CD8-positive, alpha-beta memory T cell (primary cell): ENCODE measurements around the gene PPP1R36. TPM values are rescaled to one million over a fixed set of nuclear protein-coding genes. Genes with fewer than 3 reads are reported as not detected.
"Not testable (repeated sequence)": the region's sequence is repeated elsewhere in the genome, so short reads cannot be mapped to it uniquely, and the experiment has no call there.

ENCODE experiments used
- CTCF ChIA-PET: fragments of 350-600 bp; sonication (Branson Sonifier 250); formaldehyde crosslinking; loops from one replicate; lab custom pipeline; 2021; ENCODE audit warnings: antibody characterized with exemption; lab: Charles Lee
- POLR2A ChIA-PET: fragments of 350-600 bp; sonication (Branson Sonifier 250); formaldehyde crosslinking; loops from one replicate; lab custom pipeline; 2021; ENCODE audit warnings: antibody characterized with exemption; lab: Charles Lee
- DNase-seq, 5 donors: peaks; one replicate each; pipeline versions ENCODE4 v3.0.0 to v3.0.0-alpha.2; 2020 to 2022; ENCODE audit warnings: mixed read lengths in 1 of 5
- H3K27ac ChIP-seq: one replicate; pipeline ENCODE4 v1.7.0; 2013; ENCODE audit warnings: low read depth, mild to moderate bottlenecking, low read length, moderate library complexity
- H3K27me3 ChIP-seq: 2 replicates; pipeline ENCODE4 v1.7.0; 2013; ENCODE audit warnings: low read length, mild to moderate bottlenecking; ENCODE audit not compliant: insufficient read depth, poor library complexity, severe bottlenecking
- H3K36me3 ChIP-seq: 2 replicates; pipeline ENCODE4 v1.7.0; 2013; ENCODE audit warnings: mild to moderate bottlenecking, low read length, moderate library complexity; ENCODE audit not compliant: insufficient read depth
- H3K4me1 ChIP-seq: 2 replicates; pipeline ENCODE4 v1.7.0; 2013; ENCODE audit warnings: mild to moderate bottlenecking, low read length, moderate library complexity; ENCODE audit not compliant: insufficient read depth
- H3K4me3 ChIP-seq: 2 replicates; pipeline ENCODE4 v1.7.0; 2013; ENCODE audit warnings: mild to moderate bottlenecking, low read length
- H3K9me3 ChIP-seq: 2 replicates; pipeline ENCODE4 v1.7.0; 2013; ENCODE audit warnings: mild to moderate bottlenecking, low read length
- H3K27ac Mint-ChIP-seq, 8 donors: one replicate each; pipeline ENCODE4 v1.8.0; 2020 to 2021; ENCODE audit warnings: mixed read lengths in 8 of 8, mild to moderate bottlenecking in 6 of 8, inconsistent platforms in 3 of 8, moderate library complexity in 3 of 8
- H3K27me3 Mint-ChIP-seq, 2 donors: one replicate each; pipeline ENCODE4 v1.8.0; 2020 to 2021; ENCODE audit warnings: mixed read lengths in 2 of 2, mild to moderate bottlenecking in 1 of 2, moderate library complexity in 1 of 2
- H3K36me3 Mint-ChIP-seq, 3 donors: one replicate each; pipeline ENCODE4 v1.8.0; 2020 to 2021; ENCODE audit warnings: mixed read lengths in 3 of 3, inconsistent platforms in 1 of 3, mild to moderate bottlenecking in 1 of 3
- H3K4me1 Mint-ChIP-seq, 3 donors: one replicate each; pipeline ENCODE4 v1.8.0; 2020 to 2021; ENCODE audit warnings: mixed read lengths in 3 of 3, inconsistent platforms in 1 of 3, mild to moderate bottlenecking in 1 of 3
- H3K4me3 Mint-ChIP-seq, 7 donors: one replicate each; pipeline ENCODE4 v1.8.0; 2020 to 2021; ENCODE audit warnings: mixed read lengths in 7 of 7, mild to moderate bottlenecking in 6 of 7, moderate library complexity in 4 of 7, inconsistent platforms in 2 of 7
- H3K9me3 Mint-ChIP-seq, 5 donors: one replicate each; pipeline ENCODE4 v1.8.0; 2020 to 2022; ENCODE audit warnings: mixed read lengths in 5 of 5, mild to moderate bottlenecking in 3 of 5, moderate library complexity in 2 of 5, inconsistent platforms in 1 of 5
- polyA plus RNA-seq: library from polyadenylated mRNA; unstranded; fragments of 300-500 nt; fragmentation: Illumina TruSeq; gene quantifications from one replicate; pipeline ENCODE4 v1.2.3, GENCODE V29; 2021
- total RNA-seq, 2 experiments: library from RNA; stranded (reverse); gene quantifications; one replicate each; pipeline ENCODE4 v1.2.3, GENCODE V29; 2021

The PPP1R36 gene
- total and polyA plus RNA-seq, 3 experiments from 2014 or later, result 0.22 to 0.25 (median 0.24) TPM

DNA sequence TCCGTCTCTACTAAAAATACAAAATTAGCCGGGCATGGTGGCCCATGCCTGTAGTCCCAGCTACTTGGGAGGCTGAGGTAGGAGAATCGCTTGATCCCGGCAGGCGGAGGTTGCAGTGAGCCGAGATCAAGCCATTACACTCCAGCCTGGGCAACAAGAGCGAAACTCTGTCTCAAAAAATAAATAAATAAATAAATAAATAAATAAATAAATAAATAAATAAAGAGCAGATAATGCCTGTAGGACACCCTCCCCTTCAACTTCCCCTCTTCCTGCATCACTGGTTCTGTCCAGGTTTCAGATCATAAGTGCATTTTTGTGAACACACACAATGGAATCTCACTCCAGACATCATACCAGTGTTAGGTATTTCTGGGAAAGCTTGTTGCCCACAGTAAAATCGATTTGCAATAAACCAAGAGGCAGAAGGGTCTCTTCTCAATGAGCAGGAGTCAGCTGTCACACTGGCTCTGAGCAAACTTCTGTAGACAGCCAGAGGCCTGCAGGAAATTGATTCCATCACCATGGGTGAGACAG, 68.2 kb downstream of the PPP1R36 start:
- H3K36me3 ChIP-seq, H3K27ac Mint-ChIP-seq, H3K27me3 ChIP-seq, H3K4me3 ChIP-seq, H3K27ac ChIP-seq, H3K4me1 ChIP-seq, POLR2A ChIA-PET, H3K36me3 Mint-ChIP-seq, H3K4me1 Mint-ChIP-seq, H3K4me3 Mint-ChIP-seq, H3K9me3 ChIP-seq, DNase-seq, H3K9me3 Mint-ChIP-seq: not testable (repeated sequence)
- CTCF ChIA-PET, result interaction anchor here (1.2 kb wide), 1 partner anchor 19 kb away, joined by 4 read pairs; no protein-coding TSS in a partner anchor
- peaks cover 0 to 22% of the 10 kb centered on the region in 2 donors for H3K27me3 Mint-ChIP-seq

DNA sequence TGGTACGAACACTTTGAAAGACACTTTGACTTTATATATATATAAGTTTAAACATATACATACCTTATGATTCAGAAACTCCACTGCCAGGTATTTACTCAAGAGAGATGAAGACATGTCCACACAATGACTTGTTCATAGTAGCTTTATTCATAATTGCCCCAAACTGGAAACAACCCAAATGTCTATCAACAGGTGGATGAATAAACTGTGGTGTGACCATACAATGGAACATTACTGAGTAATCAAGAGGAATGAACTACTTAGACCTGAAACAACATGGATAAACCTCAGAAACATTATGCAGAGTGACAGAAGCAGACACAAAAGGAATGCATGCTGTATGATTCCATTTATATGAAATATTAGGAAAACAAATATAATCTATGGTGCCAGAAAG, 71.1 kb downstream of the PPP1R36 start:
- DNase-seq, result no peak
- Histone ChIP-seq H3K27ac (no peak overlapping the region), H3K9me3 (no peaks in the 10 kb centered on the region), H3K36me3 (no peaks in the 10 kb centered on the region), H3K27me3 (no peaks in the 10 kb centered on the region), H3K4me1 (no peaks in the 10 kb centered on the region), H3K4me3 (no peak overlapping the region)
- Mint-ChIP-seq H3K36me3 (no peaks in the 10 kb centered on the region), H3K27me3 (peaks cover 2 to 33% of the 10 kb centered on the region in 2 donors), H3K4me1 (peaks cover 0 to 11% (median 0%) of the 10 kb centered on the region in 3 donors), H3K4me3 (no peak overlapping the region), H3K27ac (no peak overlapping the region), H3K9me3 (no peaks in the 10 kb centered on the region)
- POLR2A ChIA-PET, result no interaction called here
- CTCF ChIA-PET, result no interaction called here

DNA sequence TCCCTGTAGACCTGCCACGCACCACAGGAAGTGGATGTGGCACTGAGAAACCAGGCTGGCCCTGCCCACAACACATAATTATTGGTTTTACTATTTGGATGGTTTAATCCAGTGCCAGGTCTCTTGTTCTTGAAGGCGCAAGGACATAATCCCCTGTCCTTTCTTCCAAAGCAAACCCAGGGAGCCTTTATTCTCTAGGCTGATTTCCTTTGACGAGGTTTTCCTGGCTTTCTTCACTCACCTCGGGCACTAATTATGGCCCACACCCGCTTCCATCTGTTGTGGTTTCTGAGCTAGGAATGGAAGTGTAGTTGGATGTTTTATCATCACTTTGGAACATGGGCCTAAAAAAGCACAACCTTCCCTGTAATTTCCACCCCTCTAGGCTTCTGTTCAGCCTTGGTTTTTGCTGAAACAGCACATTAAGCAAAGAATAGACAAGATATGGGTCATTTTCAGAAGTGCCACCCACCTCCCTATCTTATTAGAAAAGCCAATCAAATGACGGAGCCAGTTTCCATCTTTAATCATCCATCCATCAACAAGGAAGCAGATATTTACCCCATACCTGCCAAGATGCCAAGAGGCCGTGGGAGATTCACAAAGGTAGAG, 73.9 kb downstream of the PPP1R36 start:
- Histone ChIP-seq H3K4me3 (no peak overlapping the region), H3K36me3 (no peaks in the 10 kb centered on the region), H3K4me1 (no peaks in the 10 kb centered on the region), H3K9me3 (no peaks in the 10 kb centered on the region), H3K27me3 (no peaks in the 10 kb centered on the region), H3K27ac (no peak overlapping the region)
- Mint-ChIP-seq H3K27ac (peak overlapping the region in 2 of 8 donors; percentile 39), H3K9me3 (no peaks in the 10 kb centered on the region), H3K36me3 (no peaks in the 10 kb centered on the region), H3K4me3 (no peak overlapping the region), H3K27me3 (peaks cover 2 to 24% of the 10 kb centered on the region in 2 donors), H3K4me1 (peaks cover 0 to 11% (median 0%) of the 10 kb centered on the region in 3 donors)
- ChIA-PET CTCF (interaction anchor here (1.0 to 1.5 kb wide), 2 partner anchors 13 to 83 kb away, joined by 3 read pairs; partner anchors contain the start of gene HSPA2), POLR2A (no interaction called here)
- DNase-seq, result no peak

DNA sequence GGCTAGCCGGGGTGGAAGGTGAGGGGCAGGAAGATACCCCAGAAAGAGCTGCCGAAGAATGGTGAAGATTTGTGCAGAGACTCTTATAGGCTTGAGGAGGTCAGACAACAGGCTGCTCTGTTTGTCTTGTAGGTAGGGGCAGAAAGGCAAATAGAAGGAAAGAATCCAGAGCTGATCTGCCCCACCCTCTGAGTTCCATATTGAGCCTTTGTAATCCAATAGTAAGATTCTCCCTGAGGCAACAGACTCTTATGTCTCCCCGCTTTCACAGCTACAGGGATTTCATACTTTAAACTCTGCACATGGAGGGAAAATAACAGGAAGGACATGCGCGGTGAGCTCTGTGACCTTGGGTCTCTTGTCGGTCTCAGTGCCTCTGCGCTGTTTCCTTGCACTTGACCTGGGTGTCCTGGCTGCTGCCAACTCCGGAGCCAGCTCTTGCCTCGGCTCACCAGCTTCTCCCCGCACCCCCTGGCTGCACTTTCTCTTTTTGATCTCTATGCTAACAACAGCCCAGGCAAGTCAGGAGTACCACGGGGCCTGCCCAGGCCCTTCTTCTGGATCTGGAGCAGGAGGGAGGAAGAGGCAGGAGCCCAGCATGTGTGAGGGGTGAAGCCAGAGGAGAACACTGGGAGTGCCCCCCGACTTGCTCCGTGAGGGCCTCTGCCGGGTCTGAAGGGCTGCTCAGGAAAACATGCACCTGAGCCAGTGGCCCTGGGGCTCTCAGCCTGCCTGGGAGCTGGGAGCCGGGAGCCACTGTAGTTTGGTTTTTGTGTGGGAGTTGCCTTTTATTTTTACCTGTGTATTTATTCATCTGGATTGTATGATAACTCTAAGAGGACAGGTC, 75.8 kb downstream of the PPP1R36 start:
- no peaks in the 10 kb centered on the region for H3K36me3 Mint-ChIP-seq
- Histone ChIP-seq H3K27me3 (no peaks in the 10 kb centered on the region), H3K36me3 (no peaks in the 10 kb centered on the region), H3K27ac (no peak overlapping the region), H3K4me1 (no peaks in the 10 kb centered on the region), H3K9me3 (no peaks in the 10 kb centered on the region), H3K4me3 (no peak overlapping the region)
- CTCF ChIA-PET, result interaction anchor here (0.9 kb wide), 1 partner anchor 11 kb away, joined by 5 read pairs; no protein-coding TSS in a partner anchor
- H3K27me3 Mint-ChIP-seq, result peaks cover 4 to 21% of the 10 kb centered on the region in 2 donors
- peak overlapping the region in 1 of 8 donors; percentile 43 for H3K27ac Mint-ChIP-seq
- DNase-seq, result no peak
- H3K9me3 Mint-ChIP-seq, result no peaks in the 10 kb centered on the region
- H3K4me3 Mint-ChIP-seq, result no peak overlapping the region
- peaks cover 0 to 11% (median 0%) of the 10 kb centered on the region in 3 donors for H3K4me1 Mint-ChIP-seq
- POLR2A ChIA-PET, result no interaction called here

GRCh38 chr14:64628940-64629408, 79.2 kb downstream of the PPP1R36 start:
- H3K4me1 ChIP-seq, result no peaks in the 10 kb centered on the region
- ChIA-PET CTCF (interaction anchor here (0.8 to 1.9 kb wide), 2 partner anchors 8 to 40 kb away, joined by 3 to 8 read pairs; no protein-coding TSS in a partner anchor), POLR2A (no interaction called here)

GRCh38 chr14:64630778-64631177, 81.0 kb downstream of the PPP1R36 start:
- no peaks in the 10 kb centered on the region for H3K36me3 ChIP-seq
- DNase-seq, result no peak
- Mint-ChIP-seq H3K36me3 (no peaks in the 10 kb centered on the region), H3K27ac (no peak overlapping the region), H3K4me1 (no peaks in the 10 kb centered on the region), H3K4me3 (no peak overlapping the region), H3K27me3 (peaks cover 4 to 7% of the 10 kb centered on the region in 2 donors), H3K9me3 (no peaks in the 10 kb centered on the region)
- H3K4me3 ChIP-seq, result no peak overlapping the region
- H3K27ac ChIP-seq, result no peak overlapping the region
- POLR2A ChIA-PET, result no interaction called here
- no peaks in the 10 kb centered on the region for H3K4me1 ChIP-seq
- H3K27me3 ChIP-seq, result no peaks in the 10 kb centered on the region
- CTCF ChIA-PET, result interaction anchor here (1.2 to 1.9 kb wide), 2 partner anchors 10 to 199 kb away, joined by 4 to 6 read pairs; no protein-coding TSS in a partner anchor
- H3K9me3 ChIP-seq, result no peaks in the 10 kb centered on the region

More at GRCh38 chr14:64628940-64629408, 79.2 kb downstream of the PPP1R36 start:
- DNase-seq, result no peak
- H3K27ac Mint-ChIP-seq, result no peak overlapping the region
- H3K36me3 ChIP-seq, result no peaks in the 10 kb centered on the region
- H3K27me3 ChIP-seq, result no peaks in the 10 kb centered on the region
- peaks cover 4 to 13% of the 10 kb centered on the region in 2 donors for H3K27me3 Mint-ChIP-seq
- no peak overlapping the region for H3K4me3 ChIP-seq
- H3K9me3 Mint-ChIP-seq, result no peaks in the 10 kb centered on the region
- H3K4me1 Mint-ChIP-seq, result peaks cover 0 to 2% (median 0%) of the 10 kb centered on the region in 3 donors
- no peak overlapping the region for H3K27ac ChIP-seq
- no peaks in the 10 kb centered on the region for H3K36me3 Mint-ChIP-seq
- H3K9me3 ChIP-seq, result no peaks in the 10 kb centered on the region
- no peak overlapping the region for H3K4me3 Mint-ChIP-seq

GRCh38 chr14:64631222-64631621, 81.5 kb downstream of the PPP1R36 start:
- H3K36me3 ChIP-seq, DNase-seq, H3K4me1 ChIP-seq, H3K9me3 ChIP-seq, H3K36me3 Mint-ChIP-seq, POLR2A ChIA-PET, H3K9me3 Mint-ChIP-seq, H3K4me3 Mint-ChIP-seq, H3K4me1 Mint-ChIP-seq, H3K27ac Mint-ChIP-seq, H3K4me3 ChIP-seq, H3K27me3 Mint-ChIP-seq, H3K27me3 ChIP-seq, H3K27ac ChIP-seq: not testable (repeated sequence)
- CTCF ChIA-PET, result interaction anchor here (1.2 to 1.9 kb wide), 2 partner anchors 10 to 199 kb away, joined by 4 to 6 read pairs; no protein-coding TSS in a partner anchor
